ENCODE data around the gene GALM. TPM values are rescaled to one million over a fixed set of nuclear protein-coding genes. Genes with fewer than 3 reads are reported as not detected.

Gene GALM
- polyA plus RNA-seq, 3 donors, result 3.0 to 3.6 (median 3.1) TPM

- Histone ChIP-seq H3K9ac (ENCODE audit: insufficient read depth, low read length, poor library complexity, severe bottlenecking) (peak overlapping the region; percentile 24), H2AFZ (ENCODE audit: insufficient read depth, low read depth, low read length, poor library complexity, severe bottlenecking) (no peak overlapping the region), H4K20me1 (ENCODE audit: insufficient read depth, low read length) (peaks cover 41% of the 10 kb centered on the region), H3K79me2 (ENCODE audit: insufficient read depth, low read length) (peaks cover 4% of the 10 kb centered on the region), H3K9me3 (replicated peaks in 1 of 2; ENCODE audit: control insufficient read depth in 1 of 2, insufficient read depth in 1 of 2, low read length in 2 of 2) (no peaks in the 10 kb centered on the region), H3K36me3 (replicated peaks in 1 of 2; ENCODE audit: control insufficient read depth in 1 of 2, insufficient read depth in 2 of 2, low read length in 2 of 2) (peaks cover 29 to 44% of the 10 kb centered on the region in 2 donors), H3K4me2 (replicated peaks; ENCODE audit: extremely low read depth, low read length, poor library complexity, severe bottlenecking) (peak overlapping the region; percentile 16), H3K4me1 (ENCODE audit: control insufficient read depth in 1 of 2, insufficient read depth in 2 of 2, low read length in 2 of 2) (peaks cover 16 to 21% of the 10 kb centered on the region in 2 donors), H3K4me3 (replicated peaks in 1 of 3; ENCODE audit: low read depth in 2 of 3, low read length in 3 of 3) (no peak overlapping the region), H3K27ac (ENCODE audit: low read depth in 1 of 2, low read length in 2 of 2) (peak overlapping the region in 1 of 2 donors; percentile 60), H3K27me3 (ENCODE audit: control insufficient read depth in 2 of 2, insufficient read depth in 2 of 2, low read length in 2 of 2) (no peaks in the 10 kb centered on the region)
- Mint-ChIP-seq H3K4me3 (no peak overlapping the region), H3K27ac (peak overlapping the region; percentile 52 to 86 (median 79)), H3K36me3 (peaks cover 46 to 67% of the 10 kb centered on the region in 2 donors), H3K4me1 (peaks cover 31% of the 10 kb centered on the region), H3K9me3 (peaks cover 0 to 2% (median 0%) of the 10 kb centered on the region in 7 donors), H3K27me3 (ENCODE audit: low read depth in 3 of 3) (peaks cover 0 to 2% (median 0%) of the 10 kb centered on the region in 3 donors)
- TF ChIP-seq CTCF (IDR thresholded peaks at IDR 0.05), result no peak
- WGBS (ENCODE audit: insufficient coverage), result 100% methylated on average over 1 of the region's 3 CpGs
- intact Hi-C loops (cut with micrococcal nuclease), result loop anchor here in 1 of 2 donors (5.0 kb wide), 1 partner anchor 151 kb away; no protein-coding TSS in a partner anchor
- no peak for DNase-seq
These were observed 72.0 kb downstream of the GALM start for GRCh38 chr2:38737925-38738324.

GRCh38 chr2:38739524-38739923 is 73.6 kb downstream of the GALM start:
- no peak overlapping the region for H3K4me3 Mint-ChIP-seq
- Histone ChIP-seq H3K36me3 (replicated peaks in 1 of 2; ENCODE audit: control insufficient read depth in 1 of 2, insufficient read depth in 2 of 2, low read length in 2 of 2) (peaks cover 31 to 45% of the 10 kb centered on the region in 2 donors), H4K20me1 (ENCODE audit: insufficient read depth, low read length) (peaks cover 57% of the 10 kb centered on the region), H3K4me1 (ENCODE audit: control insufficient read depth in 1 of 2, insufficient read depth in 2 of 2, low read length in 2 of 2) (peaks cover 16 to 21% of the 10 kb centered on the region in 2 donors), H3K4me2 (replicated peaks; ENCODE audit: extremely low read depth, low read length, poor library complexity, severe bottlenecking) (no peak overlapping the region), H3K9ac (ENCODE audit: insufficient read depth, low read length, poor library complexity, severe bottlenecking) (no peak overlapping the region), H3K27ac (ENCODE audit: low read depth in 1 of 2, low read length in 2 of 2) (no peak overlapping the region), H3K4me3 (replicated peaks in 1 of 3; ENCODE audit: low read depth in 2 of 3, low read length in 3 of 3) (no peak overlapping the region), H3K9me3 (replicated peaks in 1 of 2; ENCODE audit: control insufficient read depth in 1 of 2, insufficient read depth in 1 of 2, low read length in 2 of 2) (no peaks in the 10 kb centered on the region), H2AFZ (ENCODE audit: insufficient read depth, low read depth, low read length, poor library complexity, severe bottlenecking) (no peak overlapping the region), H3K27me3 (ENCODE audit: control insufficient read depth in 2 of 2, insufficient read depth in 2 of 2, low read length in 2 of 2) (no peaks in the 10 kb centered on the region), H3K79me2 (ENCODE audit: insufficient read depth, low read length) (peaks cover 20% of the 10 kb centered on the region)
- DNase-seq, result no peak
- H3K27me3 Mint-ChIP-seq (ENCODE audit: low read depth in 3 of 3), result peaks cover 0 to 2% (median 0%) of the 10 kb centered on the region in 3 donors
- no peak for TF ChIP-seq CTCF (IDR thresholded peaks at IDR 0.05)
- peak overlapping the region in 1 of 7 donors; percentile 62 for H3K27ac Mint-ChIP-seq
- WGBS (ENCODE audit: insufficient coverage), result no CpG with 5 or more reads among the region's 2 CpGs
- intact Hi-C loops (cut with micrococcal nuclease), result loop anchor here in 1 of 2 donors (5.0 kb wide), 1 partner anchor 152 kb away; no protein-coding TSS in a partner anchor
- peaks cover 42 to 65% of the 10 kb centered on the region in 2 donors for H3K36me3 Mint-ChIP-seq
- H3K9me3 Mint-ChIP-seq, result peaks cover 0 to 2% (median 0%) of the 10 kb centered on the region in 7 donors
- peaks cover 31% of the 10 kb centered on the region for H3K4me1 Mint-ChIP-seq

All from CD14-positive monocyte (primary cell).